Measurements from ENCODE around the gene ITGB2. TPM values are rescaled to one million over a fixed set of nuclear protein-coding genes. Genes with fewer than 3 reads are reported as not detected.
A peak's percentile ranks its signal among the peaks of the same experiment; 100 is the strongest.
"Not testable (repeated sequence)": the region's sequence is repeated elsewhere in the genome, so short reads cannot be mapped to it uniquely, and the experiment has no call there.

ITGB2 gene
- total RNA-seq, 1 donor from 2014 or later: 265 TPM

DNA sequence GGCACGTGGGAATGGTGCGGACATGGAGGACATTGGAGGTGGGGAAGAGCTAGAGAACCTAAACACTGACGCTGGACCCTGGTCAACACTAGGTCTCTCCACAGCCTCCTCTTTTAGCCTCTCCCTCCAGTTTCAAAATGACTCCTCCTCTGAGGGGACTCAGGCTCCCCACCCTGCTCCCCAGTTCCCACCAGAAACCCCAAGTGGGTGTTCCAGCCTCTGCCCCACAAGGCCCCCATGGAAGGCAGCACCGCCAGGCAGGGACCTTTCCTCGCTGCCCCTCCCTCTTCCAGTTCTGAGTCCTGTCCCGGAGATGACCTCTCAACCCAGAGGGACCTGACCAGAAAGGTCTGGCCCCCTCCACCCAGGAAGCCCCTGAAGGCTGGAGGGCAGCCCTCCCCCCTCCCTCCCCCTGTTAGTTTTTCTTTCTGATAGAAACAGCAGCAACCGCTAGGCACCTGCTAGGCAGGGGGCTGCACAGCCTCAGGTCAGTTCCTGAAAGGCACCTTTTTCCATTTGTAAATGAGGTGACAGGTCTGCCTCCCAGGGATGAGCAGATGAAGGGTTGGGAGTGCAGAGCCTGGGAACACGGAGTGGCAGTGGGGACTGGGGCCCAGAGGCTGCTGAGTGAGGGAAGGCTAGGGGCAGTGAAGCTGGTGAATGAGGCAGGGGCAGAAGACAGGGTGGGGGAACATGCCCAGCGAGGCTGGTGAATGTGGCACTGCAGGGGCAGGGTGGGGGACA is 9.3 kb upstream of the ITGB2 start:
- Mint-ChIP-seq H3K27me3 (no peaks in the 10 kb centered on the region), H3K27ac (peak overlapping the region; percentile 83), H3K4me3 (peak overlapping the region; percentile 85), H3K4me1 (peaks cover 60% of the 10 kb centered on the region), H3K36me3 (ENCODE audit: low read depth) (peaks cover 9% of the 10 kb centered on the region), H3K9me3 (no peaks in the 10 kb centered on the region)
- no peak for DNase-seq
- intact Hi-C loops (cut with micrococcal nuclease): loop anchor here (5.0 to 10.0 kb wide), 3 partner anchors 113 to 275 kb away; partner anchors contain the start of genes KRTAP12-3, KRTAP12-4 and SUMO3

DNA sequence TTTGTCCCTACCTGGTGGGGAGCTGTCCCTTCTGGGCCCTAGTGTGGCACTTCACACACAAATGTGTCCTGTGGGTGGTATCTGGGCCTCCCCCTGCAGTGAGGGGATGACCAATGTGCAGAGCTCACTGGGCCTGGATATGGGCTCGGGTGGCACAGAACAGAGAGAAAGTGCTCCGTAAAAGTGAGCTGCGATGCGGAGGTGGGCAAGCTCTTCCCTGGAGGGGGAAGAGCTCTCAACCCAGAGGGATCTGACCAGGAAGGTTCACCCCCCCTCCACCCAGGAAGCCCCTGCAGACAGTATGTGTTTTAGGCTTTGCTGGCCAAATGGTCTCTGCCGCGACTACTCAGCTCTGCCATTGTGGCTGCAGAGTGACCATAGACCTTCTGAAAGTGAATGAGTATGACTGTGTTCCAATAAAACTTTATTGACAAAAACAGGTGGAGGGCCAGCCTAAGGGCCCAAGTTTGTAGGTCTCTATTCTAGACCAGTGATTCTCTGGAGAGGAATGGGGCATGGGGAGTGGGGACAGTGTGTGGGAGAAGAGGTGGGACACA is 8.6 kb upstream of the ITGB2 start:
- DNase-seq: no peak
- peak overlapping the region; percentile 85 for H3K4me3 Mint-ChIP-seq
- H3K27me3 Mint-ChIP-seq: no peaks in the 10 kb centered on the region
- no peaks in the 10 kb centered on the region for H3K9me3 Mint-ChIP-seq
- H3K36me3 Mint-ChIP-seq (ENCODE audit: low read depth): peaks cover 9% of the 10 kb centered on the region
- peaks cover 66% of the 10 kb centered on the region for H3K4me1 Mint-ChIP-seq
- peak overlapping the region; percentile 83 for H3K27ac Mint-ChIP-seq
- intact Hi-C loops (cut with micrococcal nuclease): loop anchor here (5.0 to 10.0 kb wide), 3 partner anchors 112 to 275 kb away; partner anchors contain the start of genes KRTAP12-3, KRTAP12-4 and SUMO3

DNA sequence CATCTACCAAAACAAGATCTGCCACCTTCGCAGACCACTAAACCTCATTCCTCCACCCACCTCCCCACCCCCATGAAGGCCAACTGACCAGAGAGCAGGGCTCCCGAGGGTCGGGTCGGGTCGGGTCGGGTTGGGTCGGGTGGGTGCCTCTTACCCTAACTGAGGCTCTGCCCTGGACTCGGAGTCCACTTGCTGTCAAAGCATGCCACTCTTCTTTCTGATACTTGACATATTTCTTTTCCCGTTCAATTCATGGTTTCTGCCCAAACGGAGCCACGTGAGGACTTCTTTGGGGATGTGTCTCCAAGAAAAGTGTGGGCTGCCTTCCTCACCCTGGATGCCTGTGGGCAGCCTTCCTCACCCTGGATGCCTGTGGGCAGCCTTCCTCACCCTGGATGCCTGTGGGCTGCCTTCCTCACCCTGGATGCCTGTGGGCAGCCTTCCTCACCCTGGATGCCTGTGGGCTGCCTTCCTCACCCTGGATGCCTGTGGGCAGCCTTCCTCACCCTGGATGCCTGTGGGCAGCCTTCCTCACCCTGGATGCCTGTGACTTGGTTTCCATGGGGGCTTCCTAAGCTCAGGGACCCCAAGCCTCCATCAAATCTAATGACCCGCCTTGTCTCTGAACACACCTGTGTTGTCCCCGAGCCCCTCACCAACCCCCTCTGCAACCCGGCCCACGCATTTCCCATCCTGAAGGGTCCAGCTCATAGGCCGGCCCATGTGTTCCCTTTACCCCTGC is 8.0 kb upstream of the ITGB2 start:
- Mint-ChIP-seq H3K4me1 (peaks cover 72% of the 10 kb centered on the region), H3K4me3 (peak overlapping the region; percentile 94), H3K27ac (peak overlapping the region; percentile 99)
- intact Hi-C loops (cut with micrococcal nuclease): loop anchor here (5.0 to 10.0 kb wide), 3 partner anchors 111 to 274 kb away; partner anchors contain the start of genes KRTAP12-3, KRTAP12-4 and SUMO3
- DNase-seq; H3K9me3 Mint-ChIP-seq; H3K27me3 Mint-ChIP-seq; H3K36me3 Mint-ChIP-seq (ENCODE audit: low read depth): not testable (repeated sequence)

DNA sequence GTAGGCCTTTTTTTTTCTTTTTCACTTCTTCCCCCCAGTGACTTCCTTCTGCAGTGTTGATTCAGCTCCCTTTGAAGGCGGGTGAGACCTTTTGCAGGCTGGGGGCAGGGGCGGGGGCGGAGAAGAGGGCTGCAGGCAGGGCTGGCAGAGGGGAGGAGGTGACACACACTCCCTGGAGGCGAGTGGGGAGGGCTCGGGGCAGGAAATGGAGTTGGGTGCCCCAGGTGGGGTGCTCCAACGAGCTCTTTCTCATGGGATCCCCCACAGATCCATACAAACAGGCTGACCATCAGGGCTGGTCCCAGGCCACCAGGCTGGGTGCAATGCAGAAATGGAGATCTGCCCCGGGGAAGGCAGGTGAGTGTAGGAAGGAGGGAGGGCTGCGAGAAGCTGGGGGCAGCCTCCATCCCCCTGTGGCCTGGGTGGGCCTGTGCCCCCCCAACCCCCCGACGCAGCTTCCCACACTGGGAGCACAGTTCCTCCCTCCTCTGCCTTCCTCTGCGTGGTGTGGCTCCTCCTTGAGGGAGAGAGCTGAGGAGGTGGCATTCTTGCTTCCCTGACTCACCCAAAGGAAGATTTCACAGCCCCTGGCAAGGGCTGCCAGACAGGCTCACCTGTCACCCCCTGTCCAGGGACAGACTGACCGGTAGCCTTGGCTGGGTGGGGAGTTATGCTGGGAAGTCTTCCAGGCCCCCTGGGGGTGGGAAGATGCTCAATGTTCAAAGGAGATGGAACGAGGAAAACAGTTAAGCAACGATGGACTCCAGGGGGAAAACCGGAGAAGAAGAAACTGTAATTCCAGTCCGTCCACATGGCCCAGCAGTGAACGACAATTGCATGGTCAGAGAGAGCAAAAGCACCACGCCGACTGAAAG is 7.1 kb upstream of the ITGB2 start:
- Mint-ChIP-seq H3K27me3 (no peaks in the 10 kb centered on the region), H3K4me1 (peaks cover 78% of the 10 kb centered on the region), H3K27ac (peak overlapping the region; percentile 99), H3K9me3 (no peaks in the 10 kb centered on the region), H3K4me3 (peak overlapping the region; percentile 94), H3K36me3 (ENCODE audit: low read depth) (peaks cover 12% of the 10 kb centered on the region)
- DNase-seq: peak; percentile 91
- intact Hi-C loops (cut with micrococcal nuclease): loop anchor here (1.0 to 10.0 kb wide), 6 partner anchors 9 to 273 kb away; partner anchors contain the start of genes KRTAP12-3, KRTAP12-4 and SUMO3

DNA sequence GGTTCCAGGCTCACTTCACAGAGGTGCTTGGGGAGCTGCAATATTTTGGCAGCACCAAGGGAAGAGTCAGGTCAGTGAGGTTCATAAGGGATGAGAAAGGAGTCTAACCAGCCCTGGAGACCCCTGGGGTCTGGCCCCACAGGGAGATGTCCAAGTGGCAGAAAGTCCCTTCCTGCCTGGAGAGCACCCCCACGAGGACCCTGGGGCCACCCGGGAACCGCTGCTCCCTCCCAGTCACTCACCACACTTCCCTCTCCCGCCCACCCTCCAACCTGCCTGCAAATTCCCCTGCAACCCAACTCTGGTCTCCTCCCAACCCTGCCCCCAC is 6.5 kb upstream of the ITGB2 start:
- intact Hi-C loops (cut with micrococcal nuclease): loop anchor here (1.0 to 10.0 kb wide), 6 partner anchors 8 to 272 kb away; partner anchors contain the start of genes KRTAP12-3, KRTAP12-4 and SUMO3
- Mint-ChIP-seq H3K9me3 (no peaks in the 10 kb centered on the region), H3K27me3 (no peaks in the 10 kb centered on the region), H3K4me3 (peak overlapping the region; percentile 94), H3K36me3 (ENCODE audit: low read depth) (peaks cover 12% of the 10 kb centered on the region), H3K4me1 (peaks cover 81% of the 10 kb centered on the region), H3K27ac (peak overlapping the region; percentile 99)
- no peak for DNase-seq

DNA sequence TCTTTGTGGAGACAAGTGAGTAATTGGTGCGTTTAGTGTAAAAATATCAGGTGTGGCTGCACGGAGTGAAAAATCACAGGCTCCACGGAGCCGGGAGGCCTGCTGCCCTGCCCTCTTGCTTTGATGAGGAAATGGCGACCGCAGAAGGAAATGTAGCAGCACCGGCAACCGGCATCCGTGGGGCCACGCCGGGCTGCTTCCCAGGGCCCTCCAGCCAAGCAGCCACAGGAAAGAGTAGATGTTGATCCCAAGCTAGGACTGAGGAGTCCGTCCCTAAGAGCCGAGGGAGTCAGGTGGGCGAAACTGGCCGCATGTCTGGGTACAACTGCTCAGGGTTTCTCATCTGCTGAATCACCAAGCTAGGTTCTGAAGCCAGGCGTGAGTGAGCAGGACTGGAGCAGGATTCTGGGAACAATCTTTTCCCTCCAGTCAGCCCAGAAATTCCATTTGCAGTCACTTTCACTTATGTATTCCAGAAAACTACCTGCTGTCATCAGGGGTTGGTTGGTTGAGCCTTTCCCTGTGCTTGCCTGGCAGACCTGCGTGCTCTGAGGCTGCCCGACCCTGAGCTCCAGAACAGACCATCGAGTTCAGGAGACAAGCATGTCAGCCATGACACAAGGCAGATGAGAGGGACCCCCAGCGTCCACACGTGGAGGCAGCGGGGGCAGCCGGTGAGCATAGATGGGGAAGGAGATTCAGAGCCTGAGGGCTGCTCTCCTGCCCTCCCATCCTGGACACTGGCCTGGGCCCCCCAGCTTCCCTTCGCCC is 5.8 kb upstream of the ITGB2 start:
- no peaks in the 10 kb centered on the region for H3K9me3 Mint-ChIP-seq
- H3K27me3 Mint-ChIP-seq: no peaks in the 10 kb centered on the region
- peaks cover 85% of the 10 kb centered on the region for H3K4me1 Mint-ChIP-seq
- peak; percentile 89 for DNase-seq
- H3K36me3 Mint-ChIP-seq (ENCODE audit: low read depth): peaks cover 14% of the 10 kb centered on the region
- peak overlapping the region; percentile 94 for H3K4me3 Mint-ChIP-seq
- peak overlapping the region; percentile 99 for H3K27ac Mint-ChIP-seq
- intact Hi-C loops (cut with micrococcal nuclease): loop anchor here (1.0 to 10.0 kb wide), 6 partner anchors 7 to 272 kb away; partner anchors contain the start of genes KRTAP12-3, KRTAP12-4 and SUMO3

DNA sequence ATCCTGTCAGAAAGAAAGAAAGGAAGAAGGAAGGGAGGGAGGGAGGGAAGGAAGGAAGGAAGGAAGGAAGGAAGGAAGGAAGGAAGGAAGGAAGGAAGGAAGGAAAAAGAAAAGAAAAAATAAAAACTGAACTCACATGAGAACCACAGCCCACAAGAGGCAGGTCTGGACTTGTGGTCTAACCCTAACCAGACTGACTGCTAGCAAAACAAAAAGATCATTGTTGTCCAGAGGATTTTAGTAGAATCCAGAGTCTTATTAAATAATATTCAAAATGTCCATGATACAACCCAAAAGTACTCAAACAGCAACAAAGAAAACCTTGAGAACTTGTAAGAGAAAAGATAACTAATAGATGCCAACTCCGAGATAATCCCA is 4.7 kb upstream of the ITGB2 start:
- Mint-ChIP-seq H3K9me3 (no peaks in the 10 kb centered on the region), H3K27me3 (no peaks in the 10 kb centered on the region), H3K4me3 (peak overlapping the region; percentile 94), H3K27ac (peak overlapping the region; percentile 99), H3K36me3 (ENCODE audit: low read depth) (peaks cover 14% of the 10 kb centered on the region), H3K4me1 (peaks cover 81% of the 10 kb centered on the region)
- DNase-seq: peak; percentile 76
- intact Hi-C loops (cut with micrococcal nuclease): loop anchor here (5.0 to 10.0 kb wide), 3 partner anchors 108 to 271 kb away; partner anchors contain the start of genes KRTAP12-3, KRTAP12-4 and SUMO3

DNA sequence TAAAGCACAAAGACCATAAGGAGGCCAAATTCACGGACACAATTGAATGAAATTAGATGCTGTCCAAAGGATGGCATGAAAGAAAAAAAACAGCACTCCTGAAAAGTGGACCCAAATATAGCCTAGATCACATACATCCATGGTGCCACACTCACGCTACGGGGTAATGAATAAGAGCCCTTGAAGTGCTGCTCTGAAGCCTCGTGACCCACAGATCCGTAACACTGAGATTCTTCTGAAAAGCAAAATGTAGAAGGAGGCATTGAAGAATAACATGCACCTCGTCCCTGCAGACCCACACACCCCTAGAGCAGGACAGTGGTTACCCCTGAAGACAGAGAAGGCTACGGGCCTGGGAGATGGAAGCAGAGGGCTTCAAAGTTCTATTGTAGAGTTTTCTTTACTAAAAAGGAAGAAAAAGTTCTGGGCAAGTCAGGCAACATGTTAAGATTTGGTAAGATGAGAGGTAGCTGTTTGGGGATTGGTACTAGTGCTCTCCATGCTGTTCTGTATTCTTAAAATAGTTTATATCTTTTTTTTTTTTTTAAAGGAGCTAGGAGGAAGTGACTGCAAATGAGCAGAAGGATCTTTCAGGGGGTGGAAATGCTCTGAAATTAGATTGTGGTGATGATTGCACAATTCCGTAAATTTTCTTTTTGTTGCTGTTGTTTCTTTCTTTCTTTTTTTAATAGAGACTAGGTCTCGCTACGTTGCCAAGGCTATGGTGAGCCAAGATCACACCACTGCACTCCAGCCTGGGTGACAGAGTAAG is 4.1 kb upstream of the ITGB2 start:
- no peaks in the 10 kb centered on the region for H3K9me3 Mint-ChIP-seq
- intact Hi-C loops (cut with micrococcal nuclease): loop anchor here (5.0 to 10.0 kb wide), 3 partner anchors 107 to 270 kb away; partner anchors contain the start of genes KRTAP12-3, KRTAP12-4 and SUMO3
- DNase-seq: peak; percentile 74
- H3K4me3 Mint-ChIP-seq: peak overlapping the region; percentile 94
- peaks cover 76% of the 10 kb centered on the region for H3K4me1 Mint-ChIP-seq
- peaks cover 16% of the 10 kb centered on the region for H3K36me3 Mint-ChIP-seq (ENCODE audit: low read depth)
- no peaks in the 10 kb centered on the region for H3K27me3 Mint-ChIP-seq
- H3K27ac Mint-ChIP-seq: peak overlapping the region; percentile 99

DNA sequence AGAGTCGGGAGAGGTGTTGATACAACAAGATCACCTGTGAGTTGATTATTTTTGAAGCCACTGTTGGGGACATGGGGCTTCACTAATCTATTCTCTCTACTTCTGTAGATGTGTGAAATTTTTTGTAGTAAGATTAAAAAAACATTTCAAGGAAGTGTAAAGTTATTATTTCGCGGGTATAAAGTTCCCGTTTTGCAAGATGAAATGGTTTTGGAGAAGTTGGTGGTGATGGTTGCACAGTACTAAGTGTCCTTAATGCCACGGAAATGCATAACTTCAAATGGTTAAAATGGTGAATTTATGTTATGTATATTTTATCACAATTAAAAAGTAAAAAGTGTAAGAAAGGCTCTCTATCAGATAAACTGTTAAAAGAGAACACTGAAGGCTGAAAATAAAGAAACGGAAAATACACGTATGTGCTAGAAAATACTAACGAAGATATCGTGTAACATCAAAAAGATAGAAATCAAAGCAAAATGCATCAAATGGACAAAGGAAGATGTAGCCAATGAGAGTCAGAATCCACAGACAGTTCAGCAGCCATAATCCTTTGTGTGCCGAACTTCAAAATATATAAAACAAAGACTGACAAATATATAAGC is 2.9 kb upstream of the ITGB2 start:
- H3K4me3 Mint-ChIP-seq: peak overlapping the region; percentile 94
- no peak for DNase-seq
- peak overlapping the region; percentile 99 for H3K27ac Mint-ChIP-seq
- no peaks in the 10 kb centered on the region for H3K9me3 Mint-ChIP-seq
- H3K36me3 Mint-ChIP-seq (ENCODE audit: low read depth): peaks cover 17% of the 10 kb centered on the region
- H3K27me3 Mint-ChIP-seq: no peaks in the 10 kb centered on the region
- peaks cover 68% of the 10 kb centered on the region for H3K4me1 Mint-ChIP-seq
- intact Hi-C loops (cut with micrococcal nuclease): loop anchor here (10.0 kb wide), 1 partner anchor 269 kb away; the partner anchor contains the start of genes KRTAP12-3 and KRTAP12-4

DNA sequence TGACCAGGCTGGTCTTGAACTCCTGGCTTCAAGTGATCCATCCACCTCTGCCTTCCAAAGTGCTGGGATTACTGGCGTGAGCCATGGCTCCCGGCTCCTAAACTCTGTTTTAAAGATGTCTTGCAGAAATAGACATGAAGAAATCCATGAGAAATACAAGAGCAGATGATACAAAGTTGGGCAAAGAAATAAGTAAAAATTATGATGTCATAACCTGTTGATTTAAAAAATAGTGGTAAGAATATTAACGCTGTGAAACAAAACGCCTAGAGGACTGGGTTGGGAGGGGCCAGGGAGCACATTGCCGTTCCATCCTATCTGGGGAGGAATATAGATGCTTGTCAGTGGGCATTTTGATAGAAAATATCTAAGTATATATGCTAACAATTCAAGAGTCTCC is 1.2 kb upstream of the ITGB2 start:
- no peak for DNase-seq
- peak overlapping the region; percentile 73 for H3K27ac Mint-ChIP-seq
- H3K4me1 Mint-ChIP-seq: peaks cover 66% of the 10 kb centered on the region
- H3K36me3 Mint-ChIP-seq (ENCODE audit: low read depth): peaks cover 25% of the 10 kb centered on the region
- H3K27me3 Mint-ChIP-seq: no peaks in the 10 kb centered on the region
- intact Hi-C loops (cut with micrococcal nuclease): loop anchor here (10.0 kb wide), 1 partner anchor 267 kb away; the partner anchor contains the start of genes KRTAP12-3 and KRTAP12-4
- H3K4me3 Mint-ChIP-seq: peak overlapping the region; percentile 94
- H3K9me3 Mint-ChIP-seq: no peaks in the 10 kb centered on the region

DNA sequence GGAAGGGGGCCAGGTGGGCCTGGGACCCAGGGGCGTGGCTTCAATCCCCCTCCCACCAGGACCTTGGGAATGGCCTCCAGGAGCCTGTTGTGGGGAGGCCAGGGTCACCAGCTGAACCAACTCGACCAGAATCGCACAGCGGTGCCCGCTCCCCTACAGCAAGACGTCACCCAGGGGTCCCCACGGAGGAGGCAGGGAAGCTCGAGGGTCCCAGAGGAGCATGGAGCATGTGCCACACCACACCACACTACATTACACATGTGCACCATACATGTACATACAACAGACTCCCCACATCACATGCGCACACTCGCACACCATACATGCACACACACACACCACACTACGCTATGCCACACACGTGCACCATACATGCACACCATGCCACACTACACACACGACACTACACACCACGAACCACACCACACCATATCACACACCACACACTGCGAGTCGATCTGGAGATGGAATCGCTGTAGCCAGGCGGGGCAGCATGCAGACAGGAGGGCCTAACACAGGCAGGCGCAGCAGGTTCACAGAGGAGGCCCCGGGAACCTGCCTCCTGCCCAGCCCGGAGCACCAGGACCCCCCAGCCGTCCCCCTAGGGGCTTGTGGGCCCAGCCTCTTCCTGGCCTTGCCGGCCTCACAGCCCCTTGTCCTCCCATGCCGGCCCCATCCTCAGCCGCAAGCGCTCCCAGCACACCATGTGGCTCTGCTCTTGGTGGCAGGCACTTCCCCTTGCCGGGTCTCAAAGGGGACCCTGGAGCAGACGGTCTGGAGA is 596 bp downstream of the ITGB2 start:
- no peaks in the 10 kb centered on the region for H3K9me3 Mint-ChIP-seq
- H3K27ac Mint-ChIP-seq: peak overlapping the region; percentile 90
- peak overlapping the region; percentile 94 for H3K4me3 Mint-ChIP-seq
- peaks cover 34% of the 10 kb centered on the region for H3K36me3 Mint-ChIP-seq (ENCODE audit: low read depth)
- intact Hi-C loops (cut with micrococcal nuclease): loop anchor here (1.0 to 10.0 kb wide), 2 partner anchors 7 to 265 kb away; partner anchors contain the start of genes KRTAP12-3 and KRTAP12-4
- peaks cover 67% of the 10 kb centered on the region for H3K4me1 Mint-ChIP-seq
- no peaks in the 10 kb centered on the region for H3K27me3 Mint-ChIP-seq
- peak; percentile 73 for DNase-seq
